HepG2 (cell line): ENCODE measurements around the gene ZNF189. TPM values are rescaled to one million over a fixed set of nuclear protein-coding genes. Genes with fewer than 3 reads are reported as not detected.

Source experiments
- AHR ChIP-seq: IDR thresholded peaks from 2 replicates; pipeline ENCODE4 v1.6.1; 2018; ENCODE audit warnings: missing genetic modification reagents, missing compliant biosample characterization
- CEBPG ChIP-seq: IDR thresholded peaks from 2 replicates; pipeline ENCODE4 v1.6.1; 2016
- EEA1 ChIP-seq: sonication (generic); formaldehyde crosslinking; IDR thresholded peaks from 2 replicates; pipeline ENCODE4 v1.5.1; 2020; ENCODE audit warnings: mild to moderate bottlenecking, missing genetic modification reagents, borderline replicate concordance
- GATAD2A ChIP-seq: IDR thresholded peaks from 2 replicates; pipeline ENCODE4 v1.6.1; 2016
- HDAC2 ChIP-seq: sonication (generic); formaldehyde crosslinking; IDR thresholded peaks from 2 replicates; pipeline ENCODE4 v1.4.0; 2020; ENCODE audit warnings: missing genetic modification reagents
- IKZF4 ChIP-seq: sonication (generic); formaldehyde crosslinking; IDR thresholded peaks from 2 replicates; pipeline ENCODE4 v1.5.1; 2020; ENCODE audit warnings: borderline replicate concordance, mild to moderate bottlenecking, low read depth, missing genetic modification reagents; ENCODE audit errors: not compliant biosample characterization
- KDM5A ChIP-seq: fragments of 200-600 bp; sonication (generic); IDR thresholded peaks from 2 replicates; pipeline ENCODE4 v1.7.0; 2018; ENCODE audit warnings: antibody characterized with exemption, mild to moderate bottlenecking, low read length, borderline replicate concordance
- MIER3 ChIP-seq: IDR thresholded peaks from 2 replicates; pipeline ENCODE4 v1.6.1; 2016; ENCODE audit warnings: missing compliant biosample characterization, borderline replicate concordance
- PLSCR1 ChIP-seq: sonication (generic); formaldehyde crosslinking; IDR thresholded peaks from 2 replicates; pipeline ENCODE4 v1.5.0; 2020; ENCODE audit warnings: missing genetic modification reagents, mild to moderate bottlenecking, borderline replicate concordance
- POGZ ChIP-seq: sonication (generic); formaldehyde crosslinking; IDR thresholded peaks from 2 replicates; pipeline ENCODE4 v1.4.0; 2020; ENCODE audit warnings: mild to moderate bottlenecking, missing genetic modification reagents
- SOX5 ChIP-seq: IDR thresholded peaks from 2 replicates; pipeline ENCODE4 v1.6.1; 2016; ENCODE audit warnings: borderline replicate concordance
- TEAD3 ChIP-seq: optimal IDR thresholded peaks from 2 replicates; pipeline ENCODE3; 2016; ENCODE audit warnings: borderline replicate concordance
- TFDP1 ChIP-seq: IDR thresholded peaks from 2 replicates; pipeline ENCODE4 v1.6.1; 2016; ENCODE audit warnings: missing compliant biosample characterization, missing genetic modification reagents, borderline replicate concordance
- ZFYVE20 ChIP-seq: sonication (generic); formaldehyde crosslinking; IDR thresholded peaks from 2 replicates; pipeline ENCODE4 v1.8.0; 2023; ENCODE audit warnings: low read depth, mild to moderate bottlenecking, moderate library complexity, missing genetic modification reagents, borderline replicate concordance
- ZKSCAN8 ChIP-seq: IDR thresholded peaks from 2 replicates; pipeline ENCODE4 v1.6.1; 2016; ENCODE audit warnings: borderline replicate concordance, missing genetic modification reagents, missing compliant biosample characterization
- ZNF34 ChIP-seq: sonication (generic); formaldehyde crosslinking; IDR thresholded peaks from 2 replicates; pipeline ENCODE4 v1.4.0; 2020; ENCODE audit warnings: mild to moderate bottlenecking, missing genetic modification reagents, borderline replicate concordance
- polyA plus RNA-seq, 8 experiments: library from polyadenylated mRNA; depleted of rRNA in 3 of 8; stranded (reverse) in 7 of 8; unstranded in 1 of 8; fragments of >200 nt; fragmentation: Illumina TruSeq in 4 of 8; extraction: Trizol in 4 of 8; gene quantifications; 2 replicates each; pipeline versions ENCODE4 v1.2.1 to v1.2.3, GENCODE V29; 2011 to 2016; ENCODE audit warnings: low read depth in 4 of 8, missing spikeins in 1 of 8, mixed read lengths in 1 of 8; ENCODE audit not compliant: insufficient read depth in 1 of 8
- total RNA-seq, 5 experiments: library from RNA; depleted of rRNA; stranded (reverse); fragments of >200 nt; fragmentation: Illumina TruSeq; extraction: Trizol; gene quantifications; 2 replicates each; pipeline ENCODE4 v1.2.3, GENCODE V29; 2016; ENCODE audit warnings: low read depth in 1 of 5
- TF ChIP-seq, protein P1 (sequence below): sonication (generic); formaldehyde crosslinking; IDR thresholded peaks from 2 replicates; pipeline ENCODE4 v1.5.0; 2020; ENCODE audit warnings: mild to moderate bottlenecking, missing genetic modification reagents
- TF ChIP-seq, protein P2 (sequence below): sonication (generic); formaldehyde crosslinking; IDR thresholded peaks from 2 replicates; pipeline ENCODE4 v1.4.0; 2020; ENCODE audit warnings: missing genetic modification reagents
- TF ChIP-seq, protein P3 (sequence below): IDR thresholded peaks from 2 replicates; pipeline ENCODE4 v1.6.1; 2016; ENCODE audit warnings: low read depth
- TF ChIP-seq, protein P4 (sequence below): sonication (generic); formaldehyde crosslinking; IDR thresholded peaks from 2 replicates; pipeline ENCODE4 v1.8.0; 2022; ENCODE audit warnings: mild to moderate bottlenecking, missing genetic modification reagents

ZNF189 gene
- total and polyA plus RNA-seq, 2 of the 13 experiments (the other 11 are each of a cell fraction or from before 2014, with no cell fraction given): 8.4 to 50.0 TPM

DNA sequence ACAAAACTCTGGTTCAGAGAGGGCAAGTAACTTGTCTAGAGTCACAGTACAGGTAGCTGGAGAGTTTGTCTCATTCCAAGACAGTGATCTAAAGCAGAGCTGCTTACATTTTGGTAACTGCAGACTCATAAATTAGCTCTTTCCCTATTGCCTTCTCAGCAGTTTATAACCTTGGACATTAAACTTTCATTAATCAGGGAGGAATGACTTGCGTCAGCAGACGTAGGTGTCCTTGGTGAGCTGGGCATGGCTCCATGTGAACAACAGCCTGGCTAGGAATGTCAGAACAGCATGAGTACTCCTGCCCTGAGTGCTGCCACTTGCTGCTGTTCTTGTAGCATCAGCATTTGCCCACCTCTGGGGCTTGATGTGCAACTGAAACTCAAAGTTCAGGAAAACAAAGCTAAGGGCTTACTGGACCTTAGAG, 39.2 kb downstream of the ZNF189 start (continued):
- TF ChIP-seq IKZF4: no peak
- 0 out of 2 replicates have a peak, but pooled peaks have one; percentile 30 for TF ChIP-seq POGZ (CRISPR knock-in tag)
- TF ChIP-seq, protein P1, sequence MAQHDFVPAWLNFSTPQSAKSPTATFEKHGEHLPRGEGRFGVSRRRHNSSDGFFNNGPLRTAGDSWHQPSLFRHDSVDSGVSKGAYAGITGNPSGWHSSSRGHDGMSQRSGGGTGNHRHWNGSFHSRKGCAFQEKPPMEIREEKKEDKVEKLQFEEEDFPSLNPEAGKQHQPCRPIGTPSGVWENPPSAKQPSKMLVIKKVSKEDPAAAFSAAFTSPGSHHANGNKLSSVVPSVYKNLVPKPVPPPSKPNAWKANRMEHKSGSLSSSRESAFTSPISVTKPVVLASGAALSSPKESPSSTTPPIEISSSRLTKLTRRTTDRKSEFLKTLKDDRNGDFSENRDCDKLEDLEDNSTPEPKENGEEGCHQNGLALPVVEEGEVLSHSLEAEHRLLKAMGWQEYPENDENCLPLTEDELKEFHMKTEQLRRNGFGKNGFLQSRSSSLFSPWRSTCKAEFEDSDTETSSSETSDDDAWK (CRISPR knock-in tag): no peak
- TF ChIP-seq GATAD2A (CRISPR knock-in tag): peak; percentile 74; the same call in 1 of the 2 replicates
- TF ChIP-seq ZKSCAN8 (CRISPR knock-in tag): no peak
- TF ChIP-seq EEA1 (CRISPR knock-in tag): no peak
- TF ChIP-seq, protein P2, sequence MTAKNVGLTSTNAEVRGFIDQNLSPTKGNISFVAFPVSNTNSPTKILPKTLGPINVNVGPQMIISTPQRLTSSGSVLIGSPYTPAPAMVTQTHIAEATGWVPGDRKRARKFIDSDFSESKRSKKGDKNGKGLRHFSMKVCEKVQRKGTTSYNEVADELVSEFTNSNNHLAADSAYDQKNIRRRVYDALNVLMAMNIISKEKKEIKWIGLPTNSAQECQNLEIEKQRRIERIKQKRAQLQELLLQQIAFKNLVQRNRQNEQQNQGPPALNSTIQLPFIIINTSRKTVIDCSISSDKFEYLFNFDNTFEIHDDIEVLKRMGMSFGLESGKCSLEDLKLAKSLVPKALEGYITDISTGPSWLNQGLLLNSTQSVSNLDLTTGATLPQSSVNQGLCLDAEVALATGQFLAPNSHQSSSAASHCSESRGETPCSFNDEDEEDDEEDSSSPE (CRISPR knock-in tag): no peak
- TF ChIP-seq, protein P3, sequence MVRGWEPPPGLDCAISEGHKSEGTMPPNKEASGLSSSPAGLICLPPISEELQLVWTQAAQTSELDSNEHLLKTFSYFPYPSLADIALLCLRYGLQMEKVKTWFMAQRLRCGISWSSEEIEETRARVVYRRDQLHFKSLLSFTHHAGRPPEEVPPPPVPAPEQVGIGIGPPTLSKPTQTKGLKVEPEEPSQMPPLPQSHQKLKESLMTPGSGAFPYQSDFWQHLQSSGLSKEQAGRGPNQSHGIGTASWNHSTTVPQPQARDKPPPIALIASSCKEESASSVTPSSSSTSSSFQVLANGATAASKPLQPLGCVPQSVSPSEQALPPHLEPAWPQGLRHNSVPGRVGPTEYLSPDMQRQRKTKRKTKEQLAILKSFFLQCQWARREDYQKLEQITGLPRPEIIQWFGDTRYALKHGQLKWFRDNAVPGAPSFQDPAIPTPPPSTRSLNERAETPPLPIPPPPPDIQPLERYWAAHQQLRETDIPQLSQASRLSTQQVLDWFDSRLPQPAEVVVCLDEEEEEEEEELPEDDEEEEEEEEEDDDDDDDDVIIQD (CRISPR knock-in tag): no peak
- 0 out of 2 replicates have a peak, but pooled peaks have one; percentile 38 for TF ChIP-seq MIER3 (CRISPR knock-in tag)
- peak; percentile 29; the same call in 1 of the 2 replicates for TF ChIP-seq SOX5
- TF ChIP-seq HDAC2: no peak; the same call in 1 of the 2 replicates
- TF ChIP-seq PLSCR1 (CRISPR knock-in tag): no peak
- peak; percentile 80 for TF ChIP-seq TEAD3 (CRISPR knock-in tag)
- no peak for TF ChIP-seq AHR
- TF ChIP-seq ZNF34 (CRISPR knock-in tag): no peak
- TF ChIP-seq CEBPG: peak; percentile 4; the same call in 1 of the 2 replicates
- TF ChIP-seq, protein P4, sequence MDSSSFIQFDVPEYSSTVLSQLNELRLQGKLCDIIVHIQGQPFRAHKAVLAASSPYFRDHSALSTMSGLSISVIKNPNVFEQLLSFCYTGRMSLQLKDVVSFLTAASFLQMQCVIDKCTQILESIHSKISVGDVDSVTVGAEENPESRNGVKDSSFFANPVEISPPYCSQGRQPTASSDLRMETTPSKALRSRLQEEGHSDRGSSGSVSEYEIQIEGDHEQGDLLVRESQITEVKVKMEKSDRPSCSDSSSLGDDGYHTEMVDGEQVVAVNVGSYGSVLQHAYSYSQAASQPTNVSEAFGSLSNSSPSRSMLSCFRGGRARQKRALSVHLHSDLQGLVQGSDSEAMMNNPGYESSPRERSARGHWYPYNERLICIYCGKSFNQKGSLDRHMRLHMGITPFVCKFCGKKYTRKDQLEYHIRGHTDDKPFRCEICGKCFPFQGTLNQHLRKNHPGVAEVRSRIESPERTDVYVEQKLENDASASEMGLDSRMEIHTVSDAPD (CRISPR knock-in tag): no peak
- no peak for TF ChIP-seq TFDP1 (CRISPR knock-in tag)
- no peak for TF ChIP-seq KDM5A
- TF ChIP-seq ZFYVE20 (CRISPR knock-in tag): no peak
